GM10266 (cell line): ENCODE measurements around the gene AKIP1.

Source experiments
- DNase-seq: peaks from one replicate; pipeline ENCODE4 v3.0.0; 2012; ENCODE audit errors: extremely low spot score
- CTCF ChIP-seq: IDR thresholded peaks from 2 replicates; pipeline ENCODE4 v1.5.1; 2012; ENCODE audit warnings: mild to moderate bottlenecking, low read depth; ENCODE audit not compliant: control insufficient read depth, insufficient read depth; ENCODE audit errors: missing control alignments

AKIP1 gene

GRCh38 chr11:8947230-8947943 is 36.4 kb downstream of the AKIP1 start:
- DNase-seq: no peak
- TF ChIP-seq CTCF: no peak

- no peak for DNase-seq
- TF ChIP-seq CTCF: no peak
Observed at GRCh38 chr11:8948886-8949285, 37.9 kb downstream of the AKIP1 start.

- no peak for TF ChIP-seq CTCF
- no peak for DNase-seq
Observed at GRCh38 chr11:8956860-8957259, 45.9 kb downstream of the AKIP1 start.

GRCh38 chr11:8959546-8960166 is 48.7 kb downstream of the AKIP1 start:
- peak; percentile 61 for TF ChIP-seq CTCF
- DNase-seq: peak; percentile 83

GRCh38 chr11:8961401-8961800 is 50.4 kb downstream of the AKIP1 start:
- DNase-seq: no peak
- no peak for TF ChIP-seq CTCF

- TF ChIP-seq CTCF: no peak
- DNase-seq: no peak
Observed at GRCh38 chr11:8962841-8963240, 51.9 kb downstream of the AKIP1 start.
